NCI-H146 (cell line): ENCODE results near the gene TRIM5.
"Not testable (repeated sequence)": the region's sequence is repeated elsewhere in the genome, so short reads cannot be mapped to it uniquely, and the experiment has no call there.

Experiments
- DNase-seq: peaks from one replicate; lab custom pipeline; 2025; lab: John Stamatoyannopoulos, UW

The TRIM5 gene

DNA sequence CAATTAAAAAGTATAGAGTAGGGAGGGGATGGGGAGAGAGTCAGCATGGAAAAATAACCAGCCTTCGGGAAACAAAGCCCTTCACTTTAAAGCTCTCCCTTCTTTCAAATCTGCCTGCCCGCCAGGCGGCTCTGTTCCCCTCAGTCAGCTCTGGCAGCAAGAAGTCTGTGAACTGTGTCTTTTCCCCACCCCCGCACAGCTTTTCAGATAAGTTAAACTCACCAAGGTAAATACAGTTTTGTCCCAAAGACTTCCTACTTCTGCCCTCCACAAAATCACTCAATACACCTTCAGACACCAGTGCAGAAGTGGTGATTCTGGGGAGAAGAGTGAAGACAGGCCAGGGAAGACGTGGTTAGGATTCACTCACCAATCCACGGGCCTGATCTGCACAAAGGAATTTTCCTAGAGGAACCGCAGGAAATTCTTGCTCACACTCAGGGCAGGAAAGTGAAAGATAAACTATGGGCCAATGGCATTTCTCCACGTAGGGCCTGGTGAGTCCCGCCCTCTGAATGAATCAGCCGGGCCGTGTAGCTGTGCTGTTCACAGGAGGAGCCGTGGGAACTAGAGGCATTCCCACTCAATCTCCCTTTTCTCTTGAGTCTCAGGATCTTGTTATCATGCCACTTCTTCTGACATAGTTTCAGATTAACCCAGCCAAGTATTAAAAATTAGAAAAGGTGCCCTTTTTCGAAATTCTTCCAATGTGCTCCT is at the start of gene TRIM5:
TRIM5 (minus strand) TSS at position 429 of the 717 bp plus-strand sequence. CDS start 4,897 bp downstream, outside the sequence.
- DNase-seq, result no peak

- no peak for DNase-seq
Observed at GRCh38 chr11:5727691-5728090, 42.8 kb upstream of the TRIM5 start.

- DNase-seq, result no peak
Observed at GRCh38 chr11:5726351-5726750, 41.5 kb upstream of the TRIM5 start.

DNA sequence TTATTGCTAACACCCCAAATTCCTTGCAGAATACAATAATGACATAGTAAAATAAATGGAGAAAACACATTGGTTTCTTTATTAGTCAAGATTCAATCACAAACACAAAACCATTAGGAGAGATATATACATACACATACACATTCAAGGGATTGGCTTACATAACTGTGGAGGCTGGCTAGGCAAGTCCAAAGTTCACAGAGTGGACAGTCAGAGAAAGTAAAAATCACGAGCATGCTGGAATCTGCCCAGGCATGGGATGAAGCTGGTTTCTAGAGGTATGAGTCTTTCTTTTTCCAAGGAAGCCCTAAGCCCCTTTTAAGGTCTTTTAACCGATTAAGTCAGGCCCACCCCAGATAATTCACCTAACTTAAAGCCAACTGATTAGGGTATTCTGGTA is 37.7 kb upstream of the TRIM5 start:
- DNase-seq, result no peak

DNA sequence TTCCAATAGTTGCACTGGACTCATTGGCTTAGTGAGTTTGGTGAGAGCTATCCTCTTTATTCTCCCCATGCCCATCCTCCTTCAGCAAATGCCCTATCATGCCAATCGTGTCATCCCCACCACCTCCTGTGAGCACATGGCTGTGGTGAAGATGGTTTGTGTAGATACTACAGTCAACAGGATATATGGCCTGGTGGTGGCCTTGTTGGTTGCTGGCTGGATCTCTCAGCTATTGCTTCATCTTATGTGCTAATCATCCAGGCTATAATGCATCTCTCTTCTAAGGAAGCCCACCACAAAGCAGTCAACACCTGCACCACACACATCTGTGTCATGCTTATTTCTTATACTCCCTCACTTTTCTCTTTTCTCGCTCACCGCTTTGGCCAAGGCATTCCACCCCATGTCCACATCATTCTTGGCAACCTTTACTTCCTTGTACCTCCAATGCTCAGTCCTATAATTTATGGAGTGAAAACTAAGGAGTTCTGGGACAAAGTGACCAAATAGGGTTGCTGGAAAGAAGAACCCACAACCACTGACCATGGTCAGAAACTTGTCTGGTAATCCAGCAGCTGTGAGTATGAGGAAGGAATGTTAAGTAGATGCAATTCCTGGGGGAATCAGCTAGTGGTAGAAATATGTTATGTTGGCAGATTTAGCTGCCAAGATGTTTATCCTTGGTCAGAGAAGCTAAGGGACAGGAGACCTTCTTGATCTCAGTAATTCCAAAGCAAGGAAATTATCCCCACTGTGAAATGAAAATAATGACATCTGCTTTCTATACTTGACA is 35.0 kb upstream of the TRIM5 start:
- DNase-seq, result no peak

DNA sequence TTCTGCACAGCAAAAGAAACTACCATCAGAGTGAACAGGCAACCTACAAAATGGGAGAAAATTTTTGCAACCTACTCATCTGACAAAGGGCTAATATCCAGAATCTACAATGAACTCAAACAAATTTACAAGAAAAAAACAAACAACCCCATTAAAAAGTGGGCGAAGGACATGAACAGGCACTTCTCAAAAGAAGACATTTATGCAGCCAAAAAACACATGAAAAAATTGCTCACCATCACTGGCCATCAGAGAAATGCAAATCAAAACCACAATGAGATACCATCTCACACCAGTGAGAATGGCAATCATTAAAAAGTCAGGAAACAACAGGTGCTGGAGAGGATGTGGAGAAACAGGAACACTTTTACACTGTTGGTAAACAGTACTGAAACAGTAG is 31.6 kb upstream of the TRIM5 start:
- not testable (repeated sequence) for DNase-seq

DNA sequence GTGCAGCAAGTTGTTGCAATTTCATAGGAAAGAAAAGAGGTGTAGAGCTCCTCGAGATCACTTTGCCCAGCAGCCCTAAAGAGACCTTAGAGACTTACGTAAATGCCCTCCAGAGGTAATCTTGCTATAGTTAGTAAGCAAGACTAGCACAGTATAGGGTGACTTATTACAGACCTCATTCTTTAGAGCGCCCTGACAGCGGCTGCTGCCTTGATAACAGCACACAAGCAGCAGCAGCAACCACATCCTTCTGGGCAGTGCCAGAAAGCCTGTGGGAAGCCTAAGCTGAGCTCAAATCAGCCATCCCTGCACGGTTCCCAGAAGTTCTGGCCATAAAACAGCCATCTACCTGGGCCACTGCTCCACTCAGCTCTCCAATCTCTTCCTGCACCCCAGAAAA is 28.8 kb upstream of the TRIM5 start:
- DNase-seq, result no peak

- DNase-seq, result no peak
Observed at GRCh38 chr11:5712507-5712906, 27.6 kb upstream of the TRIM5 start.

GRCh38 chr11:5705688-5706087 is 20.8 kb upstream of the TRIM5 start:
- DNase-seq, result no peak

DNA sequence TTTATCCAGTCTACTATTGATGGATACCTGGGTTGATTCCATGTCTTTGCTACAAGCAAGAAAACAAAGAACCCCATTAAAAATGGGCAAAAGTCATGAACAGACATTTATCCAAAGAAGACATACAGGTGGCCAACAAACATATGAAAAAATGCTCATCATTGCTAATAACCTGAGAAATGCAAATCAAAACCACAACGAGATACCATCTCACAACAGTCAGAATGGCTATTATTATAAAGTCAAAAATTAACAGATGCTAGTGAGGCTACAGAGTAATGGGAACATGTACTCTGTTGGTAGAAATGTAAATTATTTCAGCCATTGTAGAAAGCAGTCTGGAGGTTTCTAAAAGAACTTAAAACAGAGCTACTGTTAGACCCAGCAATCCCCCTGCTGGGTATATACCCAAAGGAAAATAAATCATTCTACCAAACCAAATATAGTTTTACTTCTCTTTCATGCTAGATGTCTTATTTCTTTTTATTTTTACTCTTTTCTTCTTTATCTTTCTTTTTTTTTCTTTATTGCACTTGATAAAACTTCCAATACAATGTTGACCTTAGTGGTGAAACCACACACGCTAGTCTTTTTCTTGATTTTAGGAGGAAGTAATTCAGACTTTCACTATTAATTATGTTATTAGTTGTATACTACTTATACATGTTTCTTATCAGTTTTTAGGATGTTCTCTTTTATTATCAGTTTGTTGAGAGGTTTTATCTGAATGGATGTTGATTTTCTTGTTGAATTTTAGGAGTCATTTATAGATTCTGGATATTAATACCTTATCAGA is 19.1 kb upstream of the TRIM5 start:
- no peak for DNase-seq

DNA sequence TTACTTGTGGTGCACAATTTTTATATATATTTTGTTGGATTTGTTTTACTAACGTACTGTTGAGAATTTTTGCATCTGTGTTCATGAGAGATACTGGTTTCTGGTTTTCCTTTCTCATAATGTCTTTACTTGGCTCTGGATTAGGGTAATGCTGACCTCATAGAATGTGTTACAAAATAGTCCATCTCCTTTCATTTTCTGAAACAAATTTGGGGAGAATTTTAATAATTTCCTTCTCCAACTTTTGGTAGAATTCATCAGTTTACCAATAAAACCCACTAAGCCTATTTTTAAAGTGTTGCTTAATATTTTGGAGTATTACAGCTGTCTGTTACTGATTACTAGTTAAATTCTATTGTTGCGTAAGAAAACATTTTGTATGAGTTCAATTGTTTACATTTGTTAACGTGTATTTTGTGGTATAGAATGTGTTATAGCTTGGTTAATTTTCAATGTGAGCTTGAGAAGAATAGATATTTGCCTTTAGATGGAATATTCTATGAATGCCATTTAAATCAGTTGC is 16.2 kb upstream of the TRIM5 start:
- DNase-seq, result no peak

DNA sequence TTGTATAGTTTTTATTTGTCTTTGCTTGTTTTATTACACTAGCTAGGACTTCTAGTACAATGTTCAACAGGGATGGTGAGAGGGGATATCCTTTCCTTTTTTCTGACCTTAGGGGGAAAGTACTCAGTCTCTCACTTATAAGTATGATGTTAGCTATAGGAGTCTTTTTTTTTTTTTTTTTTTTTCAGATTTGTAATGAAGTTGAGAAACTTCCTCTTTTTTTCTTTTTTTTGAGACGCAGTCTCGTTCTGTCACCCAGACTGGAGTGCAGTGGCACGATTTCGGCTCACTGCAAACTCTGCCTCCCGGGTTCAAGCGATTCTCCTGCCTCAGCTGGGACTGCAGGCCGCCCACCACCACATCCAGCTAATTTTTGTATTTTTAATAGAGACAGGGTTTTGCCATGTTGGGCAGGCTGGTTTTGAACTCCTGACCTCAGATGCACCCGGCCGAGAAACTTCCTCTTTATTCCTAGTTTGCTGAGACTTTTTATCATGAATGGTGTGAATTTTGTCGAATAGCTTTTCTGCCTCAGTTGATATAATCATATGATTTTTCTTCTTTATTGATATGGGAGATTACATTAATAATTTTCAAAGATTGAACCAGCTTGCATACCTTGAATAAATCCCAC is 15.7 kb upstream of the TRIM5 start:
- DNase-seq, result no peak

GRCh38 chr11:5698281-5698680 is 13.4 kb upstream of the TRIM5 start:
- DNase-seq, result no peak

GRCh38 chr11:5696210-5696609 is 11.3 kb upstream of the TRIM5 start:
- no peak for DNase-seq

DNA sequence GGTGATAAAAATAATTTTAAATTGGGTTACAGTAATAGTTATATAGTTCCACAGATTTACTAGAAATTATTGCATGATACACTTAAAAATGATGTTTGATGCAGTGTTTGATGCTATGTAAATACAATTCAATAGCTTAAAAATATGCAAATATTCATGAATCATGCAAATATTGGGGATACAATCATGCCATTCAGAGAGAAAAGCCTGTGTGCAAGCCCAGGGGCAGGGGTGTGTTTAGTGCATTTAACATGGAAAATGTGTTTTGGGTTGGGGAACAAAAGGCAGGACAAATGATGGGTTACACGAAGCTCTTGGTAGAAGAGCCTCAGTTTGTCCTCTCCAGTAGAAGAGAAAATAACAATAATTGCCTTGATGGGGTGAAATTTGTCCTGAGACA is 10.7 kb upstream of the TRIM5 start:
- DNase-seq, result no peak

- DNase-seq, result no peak
Observed at GRCh38 chr11:5694642-5695041, 9.8 kb upstream of the TRIM5 start.

DNA sequence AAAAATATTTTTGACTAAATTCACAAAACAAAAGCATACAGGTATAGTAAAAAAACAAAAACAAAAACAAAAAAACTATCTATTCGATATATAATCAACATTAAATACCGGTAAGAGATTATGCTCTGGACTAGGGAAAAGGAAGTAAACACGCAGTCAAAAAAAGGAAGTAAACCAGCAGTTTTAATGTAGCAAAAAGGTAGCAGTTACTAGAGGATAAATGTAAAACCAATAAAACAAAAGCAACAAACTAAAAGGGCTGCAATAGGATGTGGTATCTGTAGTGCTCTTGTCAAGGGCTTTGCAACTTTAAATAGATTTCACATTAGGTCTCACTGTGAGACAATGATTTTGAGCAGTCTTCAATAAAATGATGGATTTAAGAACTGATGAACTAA is 7.1 kb upstream of the TRIM5 start:
- DNase-seq, result no peak

DNA sequence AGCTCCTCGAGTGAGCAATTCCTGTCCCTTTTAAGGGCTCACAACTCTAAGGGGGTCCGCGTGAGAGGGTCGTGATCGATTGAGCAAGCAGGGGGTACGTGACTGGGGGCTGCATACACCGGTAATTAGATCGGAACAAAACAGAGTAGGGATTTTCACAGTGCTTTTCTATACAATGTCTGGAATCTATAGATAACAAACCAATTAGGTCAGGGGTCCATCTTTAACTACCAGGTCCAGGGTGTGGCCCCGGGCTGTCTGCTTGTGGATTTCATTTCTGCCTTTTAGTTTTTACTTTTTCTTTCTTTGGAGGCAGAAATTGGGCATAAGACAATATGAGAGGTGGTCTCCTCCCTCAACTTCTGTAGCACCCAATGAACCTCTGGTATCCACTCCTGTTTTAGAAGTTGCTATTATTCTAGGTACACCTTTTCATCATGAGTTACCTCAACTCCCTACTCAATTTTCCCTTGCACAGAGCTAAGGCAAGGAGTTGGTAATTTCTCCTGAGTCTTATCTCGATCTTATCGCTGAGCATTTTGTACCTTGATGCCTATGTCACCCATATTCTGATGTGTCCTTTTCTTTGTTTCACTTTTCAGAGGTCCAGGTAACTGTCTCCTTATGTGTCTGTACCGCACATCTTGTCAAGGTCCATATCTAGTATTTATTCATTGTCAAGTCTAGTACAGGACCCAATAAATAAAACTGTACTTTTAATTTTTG is 6.5 kb upstream of the TRIM5 start:
- not testable (repeated sequence) for DNase-seq

GRCh38 chr11:5690736-5691135 is 5.9 kb upstream of the TRIM5 start:
- no peak for DNase-seq

GRCh38 chr11:5690216-5690615 is 5.3 kb upstream of the TRIM5 start:
- no peak for DNase-seq

DNA sequence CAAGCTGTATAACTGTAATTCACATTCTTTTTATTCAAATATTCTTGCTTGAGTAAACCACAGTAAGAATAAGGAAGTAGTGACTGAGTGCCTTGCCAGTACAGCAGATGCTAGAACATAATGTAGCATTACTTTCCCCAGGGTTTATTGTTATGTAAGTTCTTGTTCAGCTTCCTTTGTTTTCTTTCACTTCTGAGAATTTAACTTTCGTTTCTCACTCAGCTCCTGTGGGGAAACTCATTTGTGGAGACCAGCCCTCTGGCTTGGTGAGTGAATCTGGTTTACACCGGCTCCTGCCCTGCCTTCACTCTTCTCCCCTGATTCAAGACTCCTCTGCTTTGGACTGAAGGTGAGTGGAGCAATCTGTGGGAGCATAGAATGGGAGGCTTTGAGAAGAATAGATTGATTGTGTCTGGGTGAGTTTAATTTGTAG is 4.7 kb upstream of the TRIM5 start, which contains the start of gene TRIM22:
TRIM22 (plus strand) TSS at position 240 of the 433 bp plus-strand sequence. CDS start 6,443 bp downstream, outside the sequence.
- DNase-seq, result no peak
